ENCODE results near the gene SIAE.

Gene SIAE

GRCh38 chr11:124716591-124716990 is 43.1 kb upstream of the SIAE start:
- H3K27ac ChIP-seq: no peak overlapping the region
- TF ChIP-seq, protein P1, sequence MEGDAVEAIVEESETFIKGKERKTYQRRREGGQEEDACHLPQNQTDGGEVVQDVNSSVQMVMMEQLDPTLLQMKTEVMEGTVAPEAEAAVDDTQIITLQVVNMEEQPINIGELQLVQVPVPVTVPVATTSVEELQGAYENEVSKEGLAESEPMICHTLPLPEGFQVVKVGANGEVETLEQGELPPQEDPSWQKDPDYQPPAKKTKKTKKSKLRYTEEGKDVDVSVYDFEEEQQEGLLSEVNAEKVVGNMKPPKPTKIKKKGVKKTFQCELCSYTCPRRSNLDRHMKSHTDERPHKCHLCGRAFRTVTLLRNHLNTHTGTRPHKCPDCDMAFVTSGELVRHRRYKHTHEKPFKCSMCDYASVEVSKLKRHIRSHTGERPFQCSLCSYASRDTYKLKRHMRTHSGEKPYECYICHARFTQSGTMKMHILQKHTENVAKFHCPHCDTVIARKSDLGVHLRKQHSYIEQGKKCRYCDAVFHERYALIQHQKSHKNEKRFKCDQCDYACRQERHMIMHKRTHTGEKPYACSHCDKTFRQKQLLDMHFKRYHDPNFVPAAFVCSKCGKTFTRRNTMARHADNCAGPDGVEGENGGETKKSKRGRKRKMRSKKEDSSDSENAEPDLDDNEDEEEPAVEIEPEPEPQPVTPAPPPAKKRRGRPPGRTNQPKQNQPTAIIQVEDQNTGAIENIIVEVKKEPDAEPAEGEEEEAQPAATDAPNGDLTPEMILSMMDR (conservative IDR thresholded peaks at IDR 0.05): no peak

- no peak overlapping the region for H3K27ac ChIP-seq
- TF ChIP-seq, protein P1 (conservative IDR thresholded peaks at IDR 0.05): no peak
Observed at GRCh38 chr11:124712392-124712791, 38.9 kb upstream of the SIAE start.

DNA sequence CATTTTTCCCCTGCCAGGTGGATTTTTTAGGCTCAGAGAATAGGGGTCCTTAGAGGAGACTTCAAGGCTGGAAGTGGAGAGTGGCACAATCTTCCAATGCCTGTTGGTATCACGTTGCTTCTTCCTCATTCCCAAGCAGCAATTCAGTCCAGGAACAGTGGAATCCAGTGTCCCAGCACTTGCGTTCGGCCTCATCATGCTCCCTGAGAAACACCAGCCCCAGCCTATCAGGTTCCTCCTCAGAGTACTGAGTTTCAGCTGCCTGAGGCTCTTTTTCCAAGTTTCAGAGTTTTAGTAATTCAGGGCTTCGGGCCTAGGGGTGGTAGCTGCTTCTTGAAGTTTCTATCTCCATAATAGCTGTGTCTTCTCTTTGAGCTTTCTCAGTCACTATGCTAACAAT is 34.3 kb upstream of the SIAE start:
- no peak overlapping the region for H3K27ac ChIP-seq
- TF ChIP-seq, protein P1 (conservative IDR thresholded peaks at IDR 0.05): no peak

GRCh38 chr11:124700028-124700427 is 26.5 kb upstream of the SIAE start:
- TF ChIP-seq, protein P1 (conservative IDR thresholded peaks at IDR 0.05): no peak

GRCh38 chr11:124699547-124699946 is 26.0 kb upstream of the SIAE start:
- TF ChIP-seq, protein P1 (conservative IDR thresholded peaks at IDR 0.05): no peak
- H3K27ac ChIP-seq: no peak overlapping the region

More at GRCh38 chr11:124700028-124700427, 26.5 kb upstream of the SIAE start:
- H3K27ac ChIP-seq: no peak overlapping the region

GRCh38 chr11:124693142-124693541 is 19.6 kb upstream of the SIAE start:
- H3K27ac ChIP-seq: no peak overlapping the region
- TF ChIP-seq, protein P1 (conservative IDR thresholded peaks at IDR 0.05): no peak

DNA sequence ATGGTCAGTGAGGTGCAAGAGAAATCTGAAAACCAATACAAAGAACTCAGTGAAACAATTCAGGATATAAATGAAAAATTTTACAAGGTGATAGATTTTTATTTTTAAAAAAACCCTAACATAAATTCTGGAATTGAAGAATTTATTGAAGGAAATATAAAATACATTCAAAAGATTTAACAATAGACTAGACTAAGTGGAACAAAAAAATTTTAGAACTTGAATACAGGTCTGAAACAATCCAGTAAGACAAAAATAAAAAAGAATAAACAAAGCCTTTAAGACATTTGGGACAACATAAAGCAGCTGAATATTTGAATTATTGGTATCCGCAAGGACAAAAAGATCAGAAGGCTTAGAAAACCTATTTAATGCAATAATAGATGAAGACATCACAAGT is 8.9 kb upstream of the SIAE start:
- no peak overlapping the region for H3K27ac ChIP-seq
- TF ChIP-seq, protein P1 (conservative IDR thresholded peaks at IDR 0.05): no peak

DNA sequence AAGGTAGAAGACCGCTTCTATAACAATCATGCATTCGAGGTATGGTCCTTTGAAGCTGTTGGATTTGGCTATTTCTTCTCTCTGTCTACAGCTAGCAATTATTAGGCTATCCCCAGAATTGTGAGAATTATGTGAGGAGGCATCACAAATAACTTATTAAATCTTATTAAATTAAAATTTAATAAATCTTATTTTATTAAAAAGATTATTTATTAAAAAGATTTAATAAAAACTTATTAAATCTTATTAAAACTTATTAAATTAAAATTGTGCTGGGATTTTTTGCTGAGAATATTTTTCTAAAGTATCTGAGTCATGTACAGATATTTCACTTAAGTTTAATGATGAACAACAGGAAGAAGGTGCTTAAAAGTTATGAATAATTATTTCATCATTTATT is 7.9 kb upstream of the SIAE start:
- TF ChIP-seq, protein P1 (conservative IDR thresholded peaks at IDR 0.05): no peak

More for the DNA sequence above, 7.9 kb upstream of the SIAE start:
- H3K27ac ChIP-seq: no peak overlapping the region

Measured in VCaP (cell line).